ENCODE data around the gene TMEM207.
A peak's percentile ranks its signal among the peaks of the same experiment; 100 is the strongest.
"Not testable (repeated sequence)": the region's sequence is repeated elsewhere in the genome, so short reads cannot be mapped to it uniquely, and the experiment has no call there.

TMEM207 gene

DNA sequence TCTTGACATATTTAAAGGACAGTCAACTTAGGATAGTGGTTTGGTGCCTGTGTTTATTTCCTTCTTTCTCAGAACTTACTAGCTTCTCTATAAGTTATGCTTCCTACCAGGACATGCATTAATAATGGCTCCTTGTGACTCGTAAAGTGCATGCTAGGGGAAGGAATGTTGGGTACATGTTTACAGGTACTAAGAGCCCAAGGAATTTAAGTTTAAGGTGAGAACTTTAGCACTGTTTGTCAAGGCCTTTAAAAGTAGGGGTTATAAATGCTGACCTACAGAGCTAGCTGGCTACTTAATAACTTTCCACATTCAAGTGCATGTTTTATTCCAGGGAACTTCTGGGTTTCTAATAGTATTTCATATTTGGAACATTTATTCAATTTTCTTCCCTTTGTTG lies at the start of gene TMEM207:
Gene TMEM207 (minus strand): TSS at position 101 of the 400 bp plus-strand sequence. CDS start 92 bp downstream, at position 9.
- DNase-seq (ENCODE audit: insufficient read length, low spot score) (no peak), FAIRE-seq (no peak)

DNA sequence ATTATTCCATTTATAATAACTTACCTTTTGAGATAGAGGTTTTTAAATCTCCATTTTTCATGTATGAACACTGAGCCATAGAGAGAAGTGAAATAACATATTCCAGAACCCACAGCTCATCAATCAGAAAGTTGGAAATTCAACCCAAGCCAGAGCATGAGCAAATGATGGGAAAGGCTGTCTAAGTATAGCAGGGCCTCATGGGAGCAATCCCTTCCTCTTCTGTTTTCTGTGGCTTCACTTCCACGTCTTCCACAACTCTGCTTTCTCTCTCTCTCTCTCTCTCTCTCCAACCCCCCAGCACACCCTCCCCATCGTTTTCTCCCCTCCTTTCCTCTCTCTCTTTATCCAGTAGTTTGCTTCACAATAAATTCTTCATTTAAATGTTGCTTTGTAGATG lies 49.4 kb upstream of the TMEM207 start:
- DNase-seq (ENCODE audit: insufficient read length, low spot score) (no peak), FAIRE-seq (no peak)

DNA sequence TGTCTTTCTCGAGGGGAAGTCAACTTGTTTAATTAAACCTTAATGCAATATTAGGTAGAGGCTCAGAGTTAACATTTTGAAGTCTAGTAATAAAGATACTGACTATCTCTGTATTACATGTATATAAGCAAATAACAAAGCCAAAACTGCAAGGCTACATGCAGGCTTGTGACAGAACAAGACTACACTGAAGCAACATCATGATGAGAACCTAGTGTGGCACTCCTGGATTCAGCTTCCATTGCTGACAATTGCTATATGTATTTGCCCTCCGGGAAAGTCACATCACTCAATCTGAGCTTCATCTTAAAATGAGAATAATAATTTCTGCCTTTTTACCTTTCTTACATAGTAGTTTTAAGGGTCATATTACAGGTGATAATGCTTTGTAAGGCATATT lies 48.6 kb upstream of the TMEM207 start:
- DNase-seq (ENCODE audit: insufficient read length, low spot score) (no peak), FAIRE-seq (no peak)

DNA sequence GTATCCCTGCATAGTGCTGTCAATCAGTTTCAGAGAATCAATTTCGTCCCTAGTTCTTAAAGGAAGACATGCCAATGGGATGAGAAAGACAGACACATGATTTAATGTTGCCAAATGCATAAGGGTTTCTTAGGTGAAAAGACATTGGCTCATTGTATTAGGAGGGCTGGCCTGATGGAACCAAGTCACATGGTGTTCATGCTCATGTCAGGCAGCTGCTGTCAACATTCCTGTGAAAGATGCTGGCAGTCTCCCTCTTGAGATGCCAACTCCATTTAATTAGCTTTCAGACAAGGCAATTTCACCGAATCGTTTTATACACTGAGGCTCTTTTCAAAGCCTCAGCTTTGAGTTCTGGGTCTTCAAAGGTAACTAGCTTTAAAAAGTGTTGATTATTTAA lies 48.1 kb upstream of the TMEM207 start:
- DNase-seq (ENCODE audit: insufficient read length, low spot score) = no peak

DNA sequence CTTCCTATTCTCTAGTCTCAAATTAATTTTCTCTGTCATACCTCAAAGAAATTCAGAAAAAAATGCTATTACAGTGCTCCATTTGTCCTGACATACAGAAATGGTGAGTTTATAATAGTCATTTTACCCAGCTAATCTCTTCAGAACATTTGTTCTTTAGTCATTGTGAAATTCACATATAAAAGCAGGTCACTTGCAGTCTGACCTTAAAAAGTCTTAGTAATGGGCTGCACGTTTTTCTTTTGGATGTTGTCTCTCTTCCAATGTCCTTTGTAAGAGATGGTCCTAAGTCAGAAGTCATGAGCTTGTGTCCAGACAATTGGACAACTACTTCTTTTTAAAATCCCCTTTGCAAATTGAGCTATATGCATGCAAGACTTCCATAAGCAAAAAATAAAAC lies 47.2 kb upstream of the TMEM207 start:
- no peak for FAIRE-seq
- DNase-seq (ENCODE audit: insufficient read length, low spot score) = no peak

More for the DNA sequence above, 48.1 kb upstream of the TMEM207 start:
- FAIRE-seq = no peak

DNA sequence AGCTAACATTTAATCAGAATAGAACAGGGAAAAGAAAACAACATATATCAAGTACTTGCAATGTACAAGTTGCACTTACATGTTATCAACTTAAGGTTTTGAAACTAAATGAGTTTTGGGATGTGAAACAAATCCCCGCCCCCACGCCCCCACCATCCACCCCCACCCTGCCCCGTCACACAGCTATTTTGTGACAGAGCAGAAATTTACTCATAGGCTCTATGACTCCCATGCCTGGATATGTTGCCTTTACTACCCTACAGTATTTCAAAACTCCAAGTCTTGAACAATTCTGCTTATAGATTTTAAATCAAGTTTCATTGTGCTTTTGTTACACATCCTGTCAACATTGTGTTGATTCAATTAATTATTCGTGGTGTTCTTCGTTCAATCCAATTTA lies 46.1 kb upstream of the TMEM207 start:
- DNase-seq (ENCODE audit: insufficient read length, low spot score) (no peak), FAIRE-seq (no peak)

DNA sequence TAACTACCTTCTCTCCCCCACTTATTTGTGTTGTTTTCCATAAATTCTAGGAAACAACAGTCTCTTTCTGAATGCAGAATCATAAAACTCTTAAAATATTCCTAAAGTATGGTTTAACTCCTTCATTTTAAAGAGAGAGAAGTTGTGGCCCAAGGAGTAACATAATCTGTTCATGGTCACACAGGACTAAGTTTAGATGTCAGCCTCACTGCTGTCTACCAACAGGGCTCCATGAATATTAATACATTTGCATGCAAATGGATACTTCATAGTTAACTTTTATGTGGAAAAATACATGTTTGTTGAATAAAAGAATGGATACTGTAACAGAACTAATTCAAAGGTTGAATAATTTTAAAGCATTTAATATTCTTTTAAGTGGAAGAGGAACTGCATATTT lies 45.7 kb upstream of the TMEM207 start:
- DNase-seq (ENCODE audit: insufficient read length, low spot score) (no peak), FAIRE-seq (no peak)

DNA sequence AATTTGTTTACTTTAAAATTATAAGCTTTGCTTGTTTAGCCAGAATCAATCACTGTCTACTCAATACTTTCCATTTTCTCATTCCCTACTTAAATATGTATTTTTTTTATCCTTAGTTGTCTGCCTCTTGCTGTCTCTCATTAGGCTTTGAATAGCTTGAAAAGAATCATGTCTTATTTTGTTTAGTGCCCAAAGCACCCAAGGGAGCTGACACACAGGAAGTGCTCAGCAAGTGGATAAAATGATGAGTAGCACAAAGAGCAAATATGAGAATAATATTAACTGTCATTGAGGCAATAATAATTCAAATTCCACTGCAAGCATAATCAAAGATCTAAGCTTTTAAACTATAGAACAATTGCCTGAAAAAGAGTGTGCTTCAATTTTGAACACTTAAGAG lies 45.2 kb upstream of the TMEM207 start:
- DNase-seq (ENCODE audit: insufficient read length, low spot score) (no peak), FAIRE-seq (no peak)

DNA sequence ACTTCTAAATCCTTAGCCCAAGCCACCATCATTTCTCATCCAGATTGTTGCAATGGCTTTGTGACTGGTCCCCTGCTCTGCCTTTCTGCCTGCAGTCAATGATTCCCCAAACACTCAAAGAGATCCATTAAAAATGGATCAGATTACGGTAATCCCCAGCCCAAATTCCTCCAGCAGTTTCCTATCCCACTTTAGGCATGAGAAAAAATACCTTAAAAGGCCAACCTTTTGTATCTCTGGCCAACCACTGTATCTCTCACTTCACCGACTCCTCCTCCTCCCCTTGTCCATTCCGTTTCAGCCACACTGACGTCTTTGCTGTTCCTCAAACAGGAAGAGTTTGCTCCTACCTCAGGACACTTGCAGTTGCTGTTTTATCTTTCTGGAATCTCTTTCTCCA lies 43.3 kb upstream of the TMEM207 start:
- DNase-seq (ENCODE audit: insufficient read length, low spot score) (no peak), FAIRE-seq (no peak)

DNA sequence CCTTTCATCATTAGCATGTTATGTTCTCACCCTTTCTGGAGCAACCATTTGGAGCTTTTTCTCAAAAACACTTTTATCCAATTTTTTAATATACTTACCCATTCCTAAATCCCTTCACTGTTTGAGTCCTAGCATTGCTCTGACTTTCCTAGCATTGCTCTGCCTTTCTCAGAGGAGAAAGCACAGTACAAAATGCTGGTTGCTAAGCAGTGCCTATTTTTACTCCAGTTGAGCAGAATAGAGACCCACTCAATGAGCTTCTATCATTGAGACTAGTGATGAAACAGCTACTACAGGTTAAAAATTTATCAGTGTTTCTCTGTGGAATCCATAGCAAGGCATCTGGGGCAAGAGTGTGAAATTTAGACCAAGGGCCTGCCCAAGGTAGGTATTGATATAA lies 42.4 kb upstream of the TMEM207 start:
- DNase-seq (ENCODE audit: insufficient read length, low spot score) = no peak
- no peak for FAIRE-seq

DNA sequence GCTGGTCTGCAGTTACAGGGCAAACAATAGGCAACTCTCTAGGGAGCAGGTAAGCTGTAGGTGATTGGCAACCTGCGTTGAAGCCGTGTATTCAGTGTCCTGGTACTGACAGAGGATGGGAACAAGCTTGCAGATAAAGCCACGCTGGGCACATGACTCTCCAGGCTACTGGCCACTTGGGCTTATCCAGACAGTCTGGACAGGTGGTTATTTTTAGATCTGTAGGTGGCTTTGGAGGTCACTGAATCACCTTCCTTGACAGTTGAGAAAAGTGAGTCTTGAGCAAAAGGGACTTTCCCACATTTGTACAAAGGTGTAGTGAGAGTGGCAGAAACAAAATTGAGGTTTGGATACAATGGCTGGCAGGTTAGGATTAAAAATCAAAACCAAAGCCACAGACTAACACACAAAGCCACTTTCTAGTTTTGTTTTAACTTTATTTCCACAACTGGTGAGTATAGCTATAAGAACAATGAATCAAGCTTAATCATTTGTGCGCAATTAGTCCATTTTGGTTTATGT lies 41.9 kb upstream of the TMEM207 start:
- no peak for FAIRE-seq
- no peak for DNase-seq (ENCODE audit: insufficient read length, low spot score)

DNA sequence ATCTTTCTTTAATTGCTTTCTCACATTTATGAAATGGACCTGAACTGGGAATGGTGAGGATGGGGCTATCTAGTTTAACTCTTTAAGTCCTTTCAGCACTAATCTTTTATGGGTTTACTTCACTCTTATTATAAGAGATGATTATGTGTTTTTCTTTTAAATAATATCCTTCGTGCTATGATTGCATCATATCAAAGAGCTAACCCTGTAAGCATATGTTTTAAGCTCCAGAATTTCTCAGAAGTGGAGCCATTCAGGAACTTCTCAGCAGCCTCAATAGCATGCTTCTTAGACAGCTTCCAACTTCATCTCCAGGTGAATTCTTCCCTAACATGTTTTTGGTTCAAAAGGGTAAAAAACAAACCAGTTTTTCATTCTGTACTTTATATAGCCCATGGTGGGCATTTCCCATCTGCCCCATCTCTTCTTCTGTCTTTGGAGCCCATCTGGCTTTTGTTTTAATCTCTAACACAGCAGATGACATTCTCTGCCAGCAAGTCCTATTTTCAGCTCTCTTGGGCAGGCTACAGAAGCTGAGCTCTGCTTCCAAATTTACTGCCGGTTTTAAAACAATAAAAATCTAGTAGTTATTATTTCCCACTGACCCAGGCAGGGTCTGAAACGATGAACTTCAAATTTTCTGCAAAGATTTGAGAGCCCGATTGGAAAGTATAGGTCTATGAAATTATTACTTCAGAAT lies 37.4 kb upstream of the TMEM207 start:
- DNase-seq (ENCODE audit: insufficient read length, low spot score) (no peak), FAIRE-seq (no peak)

DNA sequence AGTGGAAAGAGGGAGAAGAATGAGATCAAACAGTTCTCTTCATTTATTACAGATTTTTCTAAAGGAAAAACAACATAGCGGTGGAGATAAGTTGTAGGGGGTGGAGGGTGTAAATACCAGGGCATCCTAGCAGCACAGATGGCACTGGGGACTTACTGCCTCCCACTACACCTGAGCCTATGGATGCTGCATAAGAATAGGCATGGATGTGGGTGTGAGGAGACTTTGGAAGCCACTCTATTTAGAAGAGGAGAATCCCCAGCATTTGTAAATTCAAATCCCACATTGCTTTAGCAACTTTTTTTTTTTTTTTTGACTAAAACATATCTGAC lies 36.8 kb upstream of the TMEM207 start:
- FAIRE-seq (no peak), DNase-seq (ENCODE audit: insufficient read length, low spot score) (no peak)

DNA sequence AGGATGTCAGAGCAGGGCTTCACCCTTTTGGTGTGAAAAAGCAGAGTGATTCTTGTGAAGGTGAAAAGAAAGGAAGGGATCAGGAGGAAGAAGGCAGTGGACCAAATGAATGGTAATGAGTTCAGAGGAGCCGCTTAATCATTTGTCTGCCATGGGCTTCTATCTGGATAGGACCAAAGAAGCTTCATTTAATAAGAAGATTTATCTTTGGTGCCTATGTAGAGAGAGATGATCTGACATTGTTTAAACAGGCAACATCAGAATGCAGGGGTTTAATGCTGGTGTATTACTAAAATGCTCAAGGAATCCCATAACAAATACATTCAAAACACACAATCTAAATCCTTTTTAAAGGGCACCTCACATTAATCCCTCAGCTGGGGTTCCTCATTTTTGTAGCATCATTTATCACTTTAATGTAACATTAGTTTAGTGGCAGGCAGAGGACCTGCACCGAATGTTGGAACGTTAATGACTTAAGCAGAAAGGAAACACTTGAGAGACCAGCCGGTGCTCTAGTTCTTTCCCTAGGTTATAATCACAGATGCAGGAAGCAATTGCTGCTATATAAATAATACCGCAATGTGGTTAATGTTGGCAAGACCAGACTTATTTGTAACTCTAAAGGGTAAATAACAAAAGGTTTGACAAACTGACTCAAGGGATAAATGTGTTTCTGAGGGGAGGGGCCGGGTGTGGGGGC lies 36.3 kb upstream of the TMEM207 start:
- FAIRE-seq (no peak), DNase-seq (ENCODE audit: insufficient read length, low spot score) (no peak)

DNA sequence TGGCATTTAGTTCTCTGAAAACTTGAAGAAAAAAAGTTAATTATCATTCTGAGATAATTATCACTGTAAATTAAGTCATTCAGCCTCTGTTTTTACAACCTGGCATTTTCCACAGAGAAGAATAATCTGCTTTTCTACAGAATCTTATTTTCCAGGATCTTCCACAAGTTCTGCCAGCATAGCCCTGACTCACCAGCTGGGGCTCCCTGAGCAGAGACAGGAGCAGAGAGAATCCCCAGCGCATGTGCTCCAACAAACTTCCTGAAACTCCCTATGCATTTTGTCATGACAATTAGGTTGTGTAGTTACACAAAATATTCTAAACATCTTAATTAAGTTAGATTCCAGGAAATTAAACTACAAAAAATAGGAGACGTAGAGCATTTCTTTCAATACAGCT lies 32.1 kb upstream of the TMEM207 start:
- FAIRE-seq = no peak
- no peak for DNase-seq (ENCODE audit: insufficient read length, low spot score)

DNA sequence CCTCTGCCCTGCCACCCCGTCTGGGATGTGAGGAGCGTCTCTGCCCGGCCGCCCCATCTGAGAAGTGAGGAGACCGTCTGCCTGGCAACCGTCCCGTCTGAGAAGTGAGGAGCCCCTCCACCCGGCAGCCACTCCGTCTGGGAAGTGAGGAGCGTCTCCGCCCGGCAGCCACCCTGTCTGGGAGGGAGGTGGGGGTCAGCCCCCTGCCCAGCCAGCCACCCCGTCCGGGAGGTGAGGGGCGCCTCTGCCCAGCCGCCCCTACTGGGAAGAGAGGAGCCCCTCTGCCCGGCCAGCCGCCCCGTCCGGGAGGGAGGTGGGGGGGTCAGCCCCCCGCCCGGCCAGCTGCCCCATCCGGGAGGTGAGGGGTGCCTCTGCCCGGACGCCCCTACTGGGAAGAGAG lies 23.6 kb upstream of the TMEM207 start:
- not testable (repeated sequence) for DNase-seq (ENCODE audit: insufficient read length, low spot score); FAIRE-seq

DNA sequence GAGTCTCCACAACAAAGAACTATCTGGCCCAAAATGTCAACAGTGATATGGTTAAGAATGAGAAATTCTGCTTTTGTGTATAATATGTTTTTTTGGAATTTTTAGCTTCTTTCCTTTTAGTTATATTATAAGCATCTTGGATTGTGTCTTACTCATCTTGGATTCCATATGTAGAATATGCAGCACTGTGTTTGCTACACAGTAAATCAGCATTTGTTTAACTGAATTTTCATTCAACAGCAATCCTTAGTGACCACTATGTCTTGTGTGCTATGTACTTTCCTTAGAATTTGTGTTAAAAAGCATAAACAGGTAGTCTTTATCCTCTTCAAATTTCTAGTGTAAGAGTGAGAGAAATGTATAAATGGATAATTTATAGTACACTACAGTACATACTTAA lies 18.2 kb upstream of the TMEM207 start:
- FAIRE-seq = no peak
- DNase-seq (ENCODE audit: insufficient read length, low spot score) = no peak

DNA sequence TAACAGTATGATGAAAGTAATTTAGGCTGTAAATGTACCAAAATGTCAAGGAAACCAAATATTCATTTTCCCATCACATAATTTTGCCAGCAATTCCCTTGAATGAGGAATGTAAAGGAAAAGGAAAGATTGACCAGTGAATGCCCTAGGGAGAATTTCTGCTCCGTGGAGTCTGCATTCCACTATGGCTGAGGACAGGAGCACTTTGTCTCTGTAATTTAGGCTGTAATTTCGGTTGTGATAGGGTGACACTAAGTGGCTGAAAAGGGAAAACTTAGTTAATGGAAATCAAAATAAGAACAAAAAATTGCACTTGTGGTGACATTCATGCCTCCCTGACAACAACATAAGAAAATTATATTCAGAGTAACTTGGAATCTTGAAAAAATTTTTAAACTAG lies 8.3 kb upstream of the TMEM207 start:
- DNase-seq (ENCODE audit: insufficient read length, low spot score) (no peak), FAIRE-seq (peak; percentile 23)

DNA sequence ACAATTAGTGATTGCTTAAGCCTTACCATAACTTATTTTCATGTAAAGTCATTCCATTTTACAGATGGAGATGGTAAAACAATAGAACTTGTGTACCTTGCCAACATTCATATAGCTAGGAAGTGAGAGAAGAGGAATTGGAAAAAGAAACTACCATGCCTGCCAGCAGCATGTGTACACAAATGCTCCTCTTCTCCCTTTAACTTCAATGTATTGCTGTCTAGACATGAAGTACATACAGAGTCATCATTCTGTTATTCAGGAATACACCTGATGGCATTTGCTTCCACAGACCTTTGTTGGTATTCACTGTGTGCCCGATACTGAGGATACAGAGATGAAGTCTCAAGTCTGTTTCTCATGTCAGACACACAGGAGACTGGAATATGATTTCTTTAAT lies 7.1 kb upstream of the TMEM207 start:
- DNase-seq (ENCODE audit: insufficient read length, low spot score) = no peak
- no peak for FAIRE-seq

DNA sequence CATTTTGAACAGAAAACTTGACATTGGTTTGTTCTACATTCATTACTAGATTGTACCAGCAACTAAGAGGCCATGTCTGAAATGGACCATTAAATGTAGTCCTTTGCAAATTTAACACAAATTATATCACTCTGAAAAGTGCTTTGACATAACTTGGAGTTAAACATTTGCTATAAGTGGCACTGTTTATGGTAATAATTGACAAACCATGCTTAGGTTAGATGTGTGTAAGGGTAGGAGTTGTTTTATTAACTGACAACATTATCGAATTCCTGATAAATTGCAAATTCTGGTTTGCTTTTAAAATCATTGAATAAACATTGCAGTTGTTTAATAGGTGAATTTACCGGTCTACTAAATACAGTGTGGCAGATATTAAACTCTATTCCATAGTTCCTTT lies 6.1 kb upstream of the TMEM207 start:
- FAIRE-seq (no peak), DNase-seq (ENCODE audit: insufficient read length, low spot score) (no peak)

DNA sequence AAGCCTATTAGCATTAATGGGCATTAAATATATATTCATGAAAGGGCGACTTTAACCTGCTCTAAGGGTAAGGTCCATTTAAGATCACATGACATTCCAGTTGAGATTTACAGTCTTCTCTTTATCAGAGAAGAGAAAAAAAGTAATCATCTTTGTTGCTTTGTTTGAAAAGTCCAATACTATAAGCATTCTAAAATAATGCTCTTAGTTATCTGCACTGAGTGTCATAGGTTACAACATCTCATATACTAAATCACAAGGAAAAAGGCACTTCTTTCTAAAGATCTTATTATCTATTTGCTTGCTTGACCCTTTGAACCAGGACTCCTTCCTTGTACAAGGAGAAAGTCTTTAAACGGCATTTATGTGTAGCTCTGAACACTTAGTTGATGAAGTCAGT lies 1.4 kb downstream of the TMEM207 start:
- DNase-seq (ENCODE audit: insufficient read length, low spot score) (no peak), FAIRE-seq (no peak)

DNA sequence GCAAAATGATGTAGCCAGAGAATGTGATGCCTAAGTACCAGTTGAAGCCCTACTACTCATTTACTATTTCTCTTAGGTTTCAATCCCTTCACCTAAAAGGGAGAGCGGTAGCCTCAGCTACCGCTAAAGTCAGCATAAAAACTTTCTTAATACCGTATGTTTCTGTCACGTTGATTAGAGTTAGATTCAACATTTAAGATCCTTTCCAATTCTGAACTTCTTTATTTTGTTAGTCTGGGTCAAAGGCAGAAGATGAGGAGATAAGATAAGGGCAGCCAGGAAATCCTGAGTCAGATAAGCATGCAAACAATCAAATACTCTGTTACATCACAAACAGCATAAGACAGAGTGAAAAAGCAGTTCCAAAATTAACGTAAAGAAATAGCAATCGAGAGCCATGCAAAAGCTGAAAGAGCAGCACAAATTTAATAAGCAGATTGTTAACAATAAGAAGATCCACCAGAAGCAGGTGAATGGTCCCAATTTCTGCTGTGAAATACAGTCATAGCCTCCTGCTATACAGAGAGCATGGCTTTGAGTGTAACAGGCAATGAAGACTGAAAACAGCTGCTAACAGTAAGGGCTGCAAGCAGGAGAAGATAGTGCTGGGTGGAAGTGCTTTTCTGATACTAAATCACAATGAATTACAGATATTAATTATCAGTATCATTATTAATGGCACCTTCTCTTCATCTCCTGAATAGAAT lies 3.0 kb downstream of the TMEM207 start:
- DNase-seq (ENCODE audit: insufficient read length, low spot score) (no peak), FAIRE-seq (no peak)

All from HTR-8/SVneo (cell line).